Activated CD4-positive, alpha-beta T cell treated with anti-CD3 and anti-CD28 coated beads for 1 hour (primary cell): ENCODE results near the gene CAMK2A.

Source experiments
- DNase-seq: peaks from one replicate; pipeline ENCODE4 v3.0.0-alpha.2; 2020

Gene CAMK2A

DNA sequence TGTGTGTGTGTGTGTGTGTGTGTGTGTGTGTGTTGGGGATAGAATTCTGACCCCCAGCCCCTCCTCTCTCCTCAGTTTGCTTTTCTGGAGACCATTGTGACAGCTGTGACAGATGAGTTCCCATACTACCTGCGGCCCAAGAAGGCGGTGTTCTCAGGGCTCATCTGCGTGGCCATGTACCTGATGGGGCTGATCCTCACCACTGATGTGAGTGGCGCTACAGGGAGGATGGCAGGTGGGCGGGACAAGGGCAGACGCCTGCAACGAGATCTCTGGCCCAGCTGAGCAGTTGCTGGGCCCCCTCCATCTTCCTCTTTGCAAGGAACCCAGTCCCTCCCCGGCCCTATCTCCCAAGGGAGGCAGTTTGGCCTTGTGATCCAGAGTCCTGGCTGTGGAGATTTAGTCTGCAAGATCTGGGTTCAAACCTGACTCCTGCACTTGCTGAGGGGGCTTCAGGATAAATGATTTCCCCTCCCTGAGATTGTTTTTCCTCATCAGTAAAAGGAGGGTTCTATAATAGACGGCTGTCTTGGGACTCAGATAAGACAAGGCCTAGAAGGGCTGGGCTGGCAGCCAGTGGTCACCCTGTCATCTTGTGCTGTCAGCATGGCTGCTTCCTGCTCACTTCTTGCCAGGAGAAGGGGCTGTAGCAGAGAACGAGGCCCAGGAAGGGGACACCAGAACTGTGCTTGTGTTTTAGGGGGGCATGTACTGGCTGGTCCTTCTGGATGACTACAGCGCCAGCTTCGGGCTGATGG is 85.6 kb downstream of the CAMK2A start:
- DNase-seq, result no peak

DNA sequence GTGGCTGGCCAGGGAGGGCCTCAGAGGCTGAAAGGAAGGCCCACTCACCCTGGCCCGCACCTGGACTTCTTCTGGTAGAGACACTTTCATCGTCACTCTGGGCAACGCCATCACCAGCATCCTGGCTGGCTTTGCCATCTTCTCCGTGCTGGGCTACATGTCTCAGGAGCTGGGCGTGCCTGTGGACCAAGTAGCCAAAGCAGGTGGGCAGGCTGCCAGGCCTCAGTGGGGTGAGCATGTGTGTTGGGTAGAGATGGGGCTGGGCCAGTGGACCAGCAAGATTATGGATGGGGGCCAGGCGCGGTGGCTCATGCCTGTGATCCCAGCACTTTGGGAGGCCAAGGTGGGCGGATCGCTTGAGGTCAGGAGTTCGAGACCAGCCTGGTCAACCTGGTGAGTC is 87.1 kb downstream of the CAMK2A start:
- DNase-seq, result no peak

DNA sequence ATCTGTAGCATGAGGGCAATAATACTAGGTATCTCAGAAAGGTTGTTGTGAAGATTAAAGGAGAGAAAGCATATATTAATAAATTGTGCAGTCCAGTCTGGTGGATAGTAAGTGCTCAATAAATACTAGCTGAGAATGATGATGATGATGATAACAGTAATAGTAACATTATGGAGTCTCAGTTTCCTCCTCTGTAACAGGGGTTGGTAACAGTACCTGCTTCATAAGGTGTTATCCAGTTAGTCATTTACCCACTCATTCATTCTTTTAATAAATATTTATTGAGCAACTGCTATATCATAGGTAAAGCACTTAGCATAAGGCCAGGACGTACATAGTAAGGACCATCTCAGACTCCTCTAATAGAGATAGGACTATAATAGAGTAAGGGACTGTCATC is 92.1 kb downstream of the CAMK2A start:
- no peak for DNase-seq

DNA sequence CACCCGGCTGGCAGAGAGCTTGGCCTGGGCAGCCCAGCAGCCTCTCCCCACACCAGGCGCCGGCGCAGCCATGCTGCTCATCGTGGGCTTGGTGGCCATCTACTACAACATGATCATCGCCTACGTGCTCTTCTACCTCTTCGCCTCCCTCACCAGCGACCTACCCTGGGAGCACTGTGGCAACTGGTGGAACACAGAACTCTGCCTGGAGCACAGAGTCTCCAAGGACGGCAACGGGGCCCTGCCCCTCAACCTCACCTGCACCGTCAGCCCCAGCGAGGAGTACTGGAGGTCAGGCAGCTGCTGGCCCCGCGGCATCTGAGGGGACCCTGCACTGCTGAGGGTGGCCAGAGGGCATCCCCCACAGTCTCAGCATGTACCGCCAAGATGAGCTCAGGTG is 92.6 kb downstream of the CAMK2A start:
- DNase-seq, result no peak

DNA sequence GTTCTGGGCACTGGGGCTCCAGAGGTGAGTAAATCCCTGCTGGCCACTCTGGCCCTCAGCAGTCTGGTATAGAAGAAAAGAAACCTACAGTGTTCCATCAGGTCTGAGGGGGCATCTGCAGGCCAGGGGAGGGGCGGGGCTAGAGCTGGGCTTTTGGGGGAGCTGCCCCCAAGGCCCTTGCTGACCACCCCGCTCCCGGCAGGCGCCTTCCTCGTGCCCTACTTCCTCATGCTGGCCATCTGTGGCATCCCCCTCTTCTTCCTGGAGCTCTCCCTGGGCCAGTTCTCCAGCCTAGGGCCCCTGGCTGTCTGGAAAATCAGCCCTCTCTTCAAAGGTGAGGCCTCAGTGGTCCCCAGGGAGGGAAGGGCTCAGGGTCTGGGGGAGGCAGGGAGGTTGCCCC is 93.1 kb downstream of the CAMK2A start:
- no peak for DNase-seq

DNA sequence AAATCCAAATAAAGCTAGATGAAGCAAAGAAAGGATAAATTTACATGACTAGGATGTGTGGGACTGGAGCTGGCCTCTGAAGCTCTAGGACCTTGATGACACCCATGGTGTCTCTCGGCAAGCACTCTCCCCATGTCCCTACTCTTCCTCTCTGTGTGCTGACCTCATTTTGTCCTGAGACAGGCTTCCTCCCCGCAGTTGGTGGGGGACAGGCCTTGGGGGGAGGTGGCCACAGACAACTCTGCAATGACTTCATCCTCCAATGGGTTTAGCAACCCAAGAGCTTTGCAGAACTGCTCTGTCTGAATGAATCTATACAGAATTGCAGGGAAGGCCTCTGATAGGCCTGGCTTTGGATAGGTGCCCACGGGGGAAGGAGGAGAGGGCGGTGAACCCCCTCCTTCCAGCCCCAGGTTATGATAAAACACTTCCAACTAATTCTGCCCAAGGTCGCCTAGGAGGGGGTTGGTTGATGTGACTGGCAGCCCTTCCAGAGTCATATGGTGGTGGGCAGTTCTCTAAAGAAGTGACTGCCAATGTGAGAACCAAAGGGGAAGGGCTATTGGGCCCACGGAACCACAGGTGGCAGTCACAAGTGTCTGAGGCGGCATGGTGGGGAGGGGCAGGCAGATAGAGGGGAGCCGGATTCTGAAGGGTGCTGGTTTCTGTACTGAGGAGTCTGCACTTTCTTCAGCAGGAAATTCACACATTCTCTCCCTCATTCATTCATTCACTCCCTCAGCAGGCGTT is 93.7 kb downstream of the CAMK2A start:
- DNase-seq, result no peak

DNA sequence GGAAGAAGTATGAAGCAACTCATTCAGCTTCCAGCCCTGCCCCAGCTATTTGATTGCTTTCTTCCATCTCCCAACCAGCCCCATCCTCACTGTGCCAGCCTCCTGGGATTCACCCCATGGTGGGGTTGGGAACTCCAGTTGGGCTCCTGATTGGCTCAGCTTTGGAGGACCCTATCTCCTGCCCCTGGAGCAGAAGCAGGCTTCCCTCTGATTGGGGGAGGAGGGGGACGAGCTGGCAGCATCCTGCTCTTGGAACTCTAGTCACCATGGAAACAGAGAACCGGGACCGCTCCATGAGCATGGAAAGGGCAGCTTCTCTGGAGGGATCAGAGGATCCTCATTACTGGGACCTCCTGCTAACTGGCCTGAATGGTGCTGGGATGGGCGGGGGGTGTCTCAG is 97.1 kb downstream of the CAMK2A start:
- no peak for DNase-seq

DNA sequence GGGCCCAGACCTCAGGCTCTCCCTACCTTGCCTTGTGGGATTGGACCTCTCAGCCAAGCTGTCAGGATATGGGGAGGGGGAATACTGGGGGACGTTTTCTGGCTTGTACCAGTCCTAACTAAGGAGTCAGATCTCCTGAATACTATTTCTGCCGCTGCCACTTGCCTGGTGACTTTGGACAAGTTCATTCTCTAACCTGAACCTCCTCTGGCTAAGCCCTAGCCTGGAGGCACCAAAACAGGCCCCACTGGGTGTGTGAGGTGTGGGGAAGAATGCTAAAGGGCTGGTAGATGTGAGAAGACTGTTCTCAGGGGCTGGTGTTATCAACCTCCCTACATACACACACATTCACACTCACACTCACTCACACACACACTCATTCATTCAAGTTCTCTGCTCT is 98.6 kb downstream of the CAMK2A start:
- DNase-seq, result no peak

DNA sequence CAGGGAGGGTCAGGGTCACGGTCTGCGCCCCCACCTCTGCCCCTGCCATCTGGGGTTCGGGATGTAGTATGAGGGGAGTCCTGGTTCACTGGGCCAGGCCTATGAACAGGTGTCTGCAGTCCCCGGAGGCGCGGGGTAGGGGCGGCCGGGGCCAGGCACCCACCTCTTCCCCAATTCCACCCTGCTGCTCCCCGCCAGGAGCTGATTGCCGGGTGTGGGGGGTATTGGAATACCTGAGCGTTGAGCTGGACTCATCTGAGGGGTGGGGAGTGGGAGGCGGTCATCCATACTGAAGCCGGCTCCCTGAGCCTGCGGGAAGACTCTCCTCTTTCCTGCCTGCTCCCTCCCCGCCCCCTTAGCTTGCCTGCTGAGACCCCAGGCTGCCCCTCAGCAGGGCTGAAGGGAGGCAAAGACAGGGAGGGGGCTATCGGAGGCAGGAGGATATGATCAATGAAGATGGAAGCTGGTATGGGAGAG is 99.0 kb downstream of the CAMK2A start:
- DNase-seq, result no peak

DNA sequence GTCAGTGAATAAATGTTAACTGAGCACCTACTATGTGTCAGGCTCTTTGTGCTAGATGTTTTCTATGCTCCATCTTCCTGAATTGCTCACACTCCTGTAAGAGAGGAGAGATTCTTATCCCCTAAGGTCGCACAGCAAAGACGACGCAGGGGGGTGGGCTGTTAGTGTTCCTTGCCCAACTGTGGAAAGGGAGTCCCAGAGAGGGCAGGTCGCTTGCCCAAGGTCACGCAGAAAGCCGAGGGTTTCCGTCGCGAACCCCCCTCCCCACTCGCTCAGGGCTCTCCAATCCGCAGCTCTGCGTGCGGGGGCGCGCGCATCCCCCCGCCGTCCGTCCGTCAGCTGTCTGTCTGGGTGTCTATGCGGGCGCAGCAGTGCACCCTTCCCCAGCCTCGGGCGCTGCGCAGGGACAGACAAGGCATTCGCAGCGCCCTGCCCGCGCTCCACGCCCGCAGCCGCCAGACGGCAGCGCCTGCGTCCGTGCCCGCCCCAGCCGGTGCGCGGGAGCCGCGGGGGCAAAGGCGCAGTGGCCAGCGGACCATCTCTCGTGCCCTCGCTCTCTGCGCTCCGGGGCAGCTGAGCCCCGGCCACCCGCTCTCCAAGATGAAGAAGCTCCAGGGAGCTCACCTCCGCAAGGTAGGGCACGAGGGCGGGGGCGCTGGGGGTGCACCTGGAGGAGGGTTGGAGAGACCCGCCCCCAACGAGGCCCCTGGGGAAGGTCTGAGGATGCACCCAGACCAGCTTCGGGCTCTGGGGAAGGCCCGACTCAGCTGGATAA is 99.7 kb downstream of the CAMK2A start, which contains the start of gene SLC6A7:
Gene SLC6A7, plus strand, starts transcription at position 335 of the 775 bp plus-strand sequence. Its CDS starts 266 bp downstream, at position 601.
- no peak for DNase-seq

DNA sequence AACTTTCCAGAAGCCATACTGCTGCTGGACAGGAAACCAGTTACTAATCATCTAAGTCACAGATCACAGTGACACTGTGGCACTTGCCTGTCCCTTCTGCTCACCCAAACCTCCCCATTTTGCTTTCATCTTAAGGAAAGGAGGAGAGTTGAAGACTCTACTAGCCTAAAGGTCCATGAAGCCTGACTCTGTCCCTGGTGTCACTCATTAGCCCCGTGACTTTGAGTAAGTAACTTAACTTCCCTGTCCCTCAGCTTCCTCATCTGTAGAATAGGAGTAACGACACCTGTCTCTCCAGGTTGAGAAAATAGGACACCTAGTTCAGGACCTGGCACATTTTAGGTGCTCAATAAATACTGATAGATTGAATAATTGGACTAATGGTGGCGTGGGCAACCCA is 100.2 kb downstream of the CAMK2A start:
- DNase-seq, result no peak

DNA sequence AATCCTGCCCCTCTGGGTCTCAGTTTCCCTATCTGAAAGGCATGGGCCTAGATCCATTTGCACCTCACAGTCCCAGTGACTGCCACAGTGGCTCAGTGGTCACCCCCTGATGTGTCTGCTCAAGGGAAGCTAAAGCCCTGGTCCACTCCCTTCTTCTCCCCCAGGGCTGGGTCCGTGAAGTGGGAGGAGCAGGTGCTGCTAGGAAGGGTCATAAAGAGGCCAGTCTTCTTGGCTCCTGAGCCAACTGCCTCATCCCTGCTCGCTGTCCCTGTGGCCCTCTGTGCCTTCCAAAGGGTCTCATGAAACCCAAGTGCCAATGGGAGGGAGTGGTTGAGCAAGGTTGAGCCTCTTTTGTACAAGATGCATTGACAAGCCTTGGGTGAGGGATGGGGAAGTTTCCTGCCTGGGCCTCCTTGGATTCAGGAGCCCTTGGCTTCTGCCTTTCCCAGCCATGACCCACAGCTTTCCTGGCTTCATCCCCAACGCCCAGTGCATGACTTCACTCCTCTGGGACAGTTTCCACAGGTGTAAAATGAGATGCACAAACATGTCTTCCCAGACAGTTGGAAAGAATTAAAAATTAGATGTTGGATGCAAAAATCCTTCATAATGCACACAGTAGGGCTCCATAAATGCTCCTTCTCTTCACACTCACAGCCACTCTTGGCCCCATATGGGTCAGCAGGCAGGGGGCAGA is 101.3 kb downstream of the CAMK2A start:
- no peak for DNase-seq

DNA sequence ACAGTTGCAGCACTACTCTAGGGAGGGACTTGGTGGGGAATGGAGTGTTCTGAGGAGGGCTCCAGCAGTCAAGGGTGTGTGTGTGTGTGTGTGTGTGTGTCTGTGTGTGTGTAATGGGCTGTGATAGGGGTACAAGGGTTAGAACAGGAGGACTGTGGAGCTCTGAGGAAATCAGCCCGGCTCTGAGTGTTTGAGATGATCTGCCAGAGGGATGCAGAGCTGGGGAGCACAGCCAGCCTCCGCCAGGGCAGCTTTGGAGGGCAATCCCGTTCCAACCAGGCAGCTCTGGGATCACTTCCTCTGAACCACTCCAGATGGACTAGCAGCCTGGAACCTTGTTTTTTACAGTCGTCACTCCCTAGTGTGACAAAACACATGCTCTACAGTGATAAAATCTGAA is 102.7 kb downstream of the CAMK2A start:
- no peak for DNase-seq

DNA sequence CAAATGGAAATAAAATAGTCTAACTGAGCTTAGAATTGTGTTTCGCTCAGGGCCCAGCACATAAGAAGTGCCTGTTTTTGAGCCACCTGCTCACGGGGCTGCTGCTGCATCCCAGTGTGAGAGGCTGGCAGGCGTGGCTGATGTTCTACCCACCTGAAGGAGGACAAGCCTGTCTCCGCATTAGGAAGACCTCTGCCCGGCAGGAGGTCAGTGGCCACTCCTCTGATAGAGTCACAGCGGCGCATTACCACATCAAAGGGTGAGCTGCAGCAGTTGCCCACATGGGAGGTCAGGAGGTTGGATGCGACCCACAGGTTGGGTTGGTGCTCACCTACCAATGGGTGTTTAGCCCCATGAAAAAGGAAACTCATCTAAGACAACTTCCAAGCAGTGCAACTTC is 103.4 kb downstream of the CAMK2A start:
- no peak for DNase-seq

DNA sequence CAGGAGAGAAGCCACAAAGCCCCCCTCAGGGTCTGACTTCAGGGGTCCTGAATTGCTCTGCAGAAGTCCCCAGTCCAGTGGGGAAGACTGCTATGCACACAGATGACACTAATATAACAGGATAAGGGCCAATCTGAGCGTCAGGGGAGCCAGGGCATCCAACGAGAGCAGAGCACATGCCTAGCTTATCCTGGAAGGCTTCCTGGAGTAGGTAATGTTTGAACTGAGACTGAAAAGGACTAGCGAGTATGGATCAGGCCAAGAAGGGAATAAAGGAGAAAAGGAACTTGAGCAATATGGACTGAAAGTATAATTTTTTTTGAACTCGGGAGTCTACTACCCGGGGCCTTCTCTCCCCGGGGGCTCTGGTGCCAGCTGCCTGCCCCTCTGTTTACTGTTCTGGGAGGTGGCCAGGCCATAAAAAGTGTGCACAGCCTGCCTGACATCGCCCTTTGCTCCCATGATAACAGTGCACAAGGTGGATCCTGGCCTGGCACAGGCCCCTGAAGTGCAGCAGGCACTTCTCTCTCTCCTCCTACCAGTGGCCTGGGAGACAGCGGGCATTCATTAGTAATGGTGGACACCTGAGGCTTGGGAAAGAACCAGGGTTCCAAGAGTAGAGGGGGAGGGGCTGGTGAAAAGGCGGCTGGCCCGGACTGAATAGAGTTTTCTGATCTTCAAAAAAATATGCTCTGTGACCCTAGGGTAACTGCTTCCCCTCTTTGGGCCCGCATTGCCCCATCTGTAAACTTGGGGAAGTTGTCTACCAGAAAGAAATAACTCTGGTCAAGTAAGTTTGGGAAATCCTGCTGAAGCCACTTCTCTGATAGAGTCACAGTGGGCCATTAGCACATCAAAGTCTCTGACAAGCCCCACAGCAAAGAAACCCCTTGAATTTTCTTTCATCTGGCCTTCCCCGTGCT is 104.3 kb downstream of the CAMK2A start:
- DNase-seq, result no peak

DNA sequence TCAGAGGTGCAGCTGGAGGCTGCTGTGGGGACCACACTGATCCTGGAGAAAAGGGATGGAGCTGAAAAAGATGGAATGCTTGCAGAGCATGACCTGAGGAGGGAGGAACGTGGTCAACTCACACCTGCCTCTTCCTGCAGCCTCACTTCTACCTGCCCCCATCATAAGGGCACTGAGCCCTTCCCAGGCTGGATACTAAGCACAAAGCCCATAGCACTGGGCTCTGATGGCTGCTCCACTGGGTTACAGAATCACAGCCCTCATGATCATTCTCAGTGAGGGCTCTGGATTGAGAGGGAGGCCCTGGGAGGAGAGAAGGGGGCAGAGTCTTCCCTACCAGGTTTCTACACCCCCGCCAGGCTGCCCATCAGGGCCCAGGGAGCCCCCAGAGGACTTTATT is 105.6 kb downstream of the CAMK2A start:
- DNase-seq, result no peak

DNA sequence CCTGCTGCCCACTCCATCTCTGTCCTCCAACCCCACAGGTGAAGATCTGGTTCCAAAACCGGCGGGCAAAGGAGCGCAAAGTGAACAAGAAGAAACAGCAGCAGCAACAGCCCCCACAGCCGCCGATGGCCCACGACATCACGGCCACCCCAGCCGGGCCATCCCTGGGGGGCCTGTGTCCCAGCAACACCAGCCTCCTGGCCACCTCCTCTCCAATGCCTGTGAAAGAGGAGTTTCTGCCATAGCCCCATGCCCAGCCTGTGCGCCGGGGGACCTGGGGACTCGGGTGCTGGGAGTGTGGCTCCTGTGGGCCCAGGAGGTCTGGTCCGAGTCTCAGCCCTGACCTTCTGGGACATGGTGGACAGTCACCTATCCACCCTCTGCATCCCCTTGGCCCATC is 106.1 kb downstream of the CAMK2A start:
- no peak for DNase-seq

DNA sequence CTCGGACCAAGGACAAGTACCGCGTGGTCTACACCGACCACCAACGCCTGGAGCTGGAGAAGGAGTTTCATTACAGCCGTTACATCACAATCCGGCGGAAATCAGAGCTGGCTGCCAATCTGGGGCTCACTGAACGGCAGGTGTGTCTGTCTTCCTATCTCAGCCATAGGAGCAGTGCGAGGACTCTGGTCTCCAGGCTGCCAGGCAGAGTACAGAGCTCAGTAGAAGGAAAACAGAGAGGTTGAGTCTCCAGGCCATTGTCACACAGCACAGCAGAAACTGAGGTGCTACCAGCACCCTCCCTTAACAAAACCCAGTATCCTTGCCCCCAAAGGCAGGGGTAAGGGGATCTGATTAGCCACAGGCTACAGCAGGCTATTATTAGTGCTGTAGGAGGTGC is 106.8 kb downstream of the CAMK2A start:
- DNase-seq, result no peak

DNA sequence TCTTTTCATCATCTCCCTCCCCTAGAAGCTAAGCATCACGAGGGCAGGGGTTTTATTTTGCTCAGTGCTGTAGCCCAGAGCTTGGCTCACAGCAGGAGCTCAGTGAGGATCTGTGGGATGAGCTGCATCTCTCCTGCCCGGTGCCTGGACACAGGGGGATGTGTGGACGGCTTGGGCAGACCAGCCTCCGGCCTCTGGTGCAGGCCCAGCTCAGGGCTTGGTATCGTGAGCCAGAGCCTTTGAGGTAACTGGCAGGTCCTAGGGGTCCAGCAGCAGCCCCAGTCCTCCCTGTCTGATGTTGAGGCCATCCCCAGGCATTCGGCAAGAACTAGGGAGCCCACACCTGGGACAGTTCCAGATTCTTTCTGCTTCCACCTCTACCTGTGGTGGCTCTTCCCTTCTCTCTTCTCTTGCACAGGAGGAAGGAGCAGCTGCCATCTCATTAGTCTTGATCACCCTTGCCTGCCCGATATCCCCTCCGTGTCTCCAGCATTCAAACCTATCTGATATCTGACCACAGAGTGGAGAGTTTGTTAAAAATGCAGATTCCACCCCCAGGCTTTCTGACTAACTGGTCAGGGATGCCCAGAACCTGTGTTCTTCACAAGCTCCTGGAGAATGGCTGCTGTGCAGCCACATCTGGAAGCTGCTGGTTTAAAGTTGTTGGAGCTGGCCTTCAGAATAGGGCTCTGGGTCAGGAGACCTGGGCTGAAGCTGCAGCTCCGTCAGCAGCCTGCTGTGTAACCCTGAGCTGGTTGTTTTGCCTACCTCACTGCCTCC is 107.6 kb downstream of the CAMK2A start:
- DNase-seq, result no peak

DNA sequence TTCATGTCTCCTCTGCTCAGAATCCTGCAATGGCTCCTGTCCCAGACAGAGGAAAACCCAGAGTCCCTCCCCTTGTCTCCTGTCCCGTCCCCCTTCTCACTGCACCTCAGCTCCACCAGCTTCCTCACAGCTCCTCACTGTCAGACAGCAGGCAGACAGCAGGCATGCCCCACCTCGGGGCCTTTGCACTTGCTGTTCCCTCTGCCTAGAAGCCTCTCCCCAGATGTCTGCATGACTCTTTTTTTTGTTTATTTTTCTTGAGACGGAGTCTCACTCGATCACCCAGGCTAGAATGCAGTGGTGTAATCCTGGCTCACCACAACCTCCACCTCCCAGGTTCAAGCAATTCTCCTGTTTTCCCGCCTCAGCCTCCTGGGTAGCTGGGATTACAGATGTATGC is 108.5 kb downstream of the CAMK2A start:
- no peak for DNase-seq
